ENCODE measurements around the gene FHDC1.

The FHDC1 gene

DNA sequence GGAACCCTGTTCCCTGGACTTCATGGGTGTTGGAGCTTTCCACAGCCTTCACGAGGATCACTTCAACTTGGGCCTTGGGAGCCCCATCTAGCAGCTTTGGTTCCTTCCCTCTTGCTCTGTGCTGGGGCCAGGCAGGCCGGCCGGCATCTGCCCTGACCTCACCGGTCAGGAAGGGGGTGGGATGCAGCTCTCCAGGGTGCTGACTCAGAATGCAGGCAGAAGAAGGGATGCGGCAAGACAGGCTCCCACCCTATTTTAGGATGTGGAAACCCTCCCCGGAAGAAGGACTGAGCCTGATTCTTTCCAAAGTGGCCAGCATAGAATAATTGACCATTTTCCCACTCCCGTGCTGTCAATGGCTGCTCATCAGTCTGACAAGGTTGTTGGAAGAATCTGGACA, 47.1 kb downstream of the FHDC1 start:
- DNase-seq = no peak
- Histone ChIP-seq H3K9me3 (ENCODE audit: severe bottlenecking) (no peaks in the 10 kb centered on the region), H3K27ac (no peak overlapping the region), H3K27me3 (ENCODE audit: insufficient read depth, low read depth, severe bottlenecking) (no peaks in the 10 kb centered on the region), H3K36me3 (peaks cover under 1% of the 10 kb centered on the region; the same call in 1 of the 2 replicates), H3K4me3 (ENCODE audit: low read depth, low read length) (no peak overlapping the region)
- TF ChIP-seq, protein P1, sequence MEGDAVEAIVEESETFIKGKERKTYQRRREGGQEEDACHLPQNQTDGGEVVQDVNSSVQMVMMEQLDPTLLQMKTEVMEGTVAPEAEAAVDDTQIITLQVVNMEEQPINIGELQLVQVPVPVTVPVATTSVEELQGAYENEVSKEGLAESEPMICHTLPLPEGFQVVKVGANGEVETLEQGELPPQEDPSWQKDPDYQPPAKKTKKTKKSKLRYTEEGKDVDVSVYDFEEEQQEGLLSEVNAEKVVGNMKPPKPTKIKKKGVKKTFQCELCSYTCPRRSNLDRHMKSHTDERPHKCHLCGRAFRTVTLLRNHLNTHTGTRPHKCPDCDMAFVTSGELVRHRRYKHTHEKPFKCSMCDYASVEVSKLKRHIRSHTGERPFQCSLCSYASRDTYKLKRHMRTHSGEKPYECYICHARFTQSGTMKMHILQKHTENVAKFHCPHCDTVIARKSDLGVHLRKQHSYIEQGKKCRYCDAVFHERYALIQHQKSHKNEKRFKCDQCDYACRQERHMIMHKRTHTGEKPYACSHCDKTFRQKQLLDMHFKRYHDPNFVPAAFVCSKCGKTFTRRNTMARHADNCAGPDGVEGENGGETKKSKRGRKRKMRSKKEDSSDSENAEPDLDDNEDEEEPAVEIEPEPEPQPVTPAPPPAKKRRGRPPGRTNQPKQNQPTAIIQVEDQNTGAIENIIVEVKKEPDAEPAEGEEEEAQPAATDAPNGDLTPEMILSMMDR (IDR thresholded peaks at IDR 0.05; ENCODE audit: low read depth, low read length) = no peak

DNA sequence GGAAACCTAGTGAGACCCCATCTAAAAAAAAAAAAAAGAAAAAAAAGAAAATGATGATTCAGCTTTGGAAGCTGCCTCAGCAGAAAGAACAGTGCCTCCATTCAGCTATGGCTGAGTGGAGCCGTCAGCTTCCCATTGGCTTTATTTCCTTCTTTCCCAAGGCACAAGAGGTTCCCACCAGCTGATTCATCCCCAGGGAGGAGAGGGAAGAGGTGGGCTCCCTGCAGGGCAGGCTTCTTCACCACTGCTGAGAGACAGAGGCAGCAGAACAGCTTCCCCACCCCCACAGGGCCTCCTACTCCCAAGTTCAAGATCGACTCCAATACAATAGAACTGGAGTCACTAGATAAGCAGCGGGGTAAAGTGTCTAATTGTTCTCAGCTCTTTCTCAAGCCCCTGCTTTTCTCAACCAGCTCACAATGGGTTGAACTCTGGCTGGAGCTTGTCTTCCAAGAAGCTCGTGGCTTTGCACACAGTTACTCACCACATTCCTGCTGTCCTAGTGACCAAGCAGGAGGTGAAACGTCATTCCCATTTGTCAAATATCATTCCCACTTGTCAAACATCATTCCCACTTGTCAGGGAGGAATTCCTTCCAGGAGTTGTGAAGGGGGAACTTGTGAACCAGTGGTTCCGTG, 47.8 kb downstream of the FHDC1 start:
- Histone ChIP-seq H3K27ac (no peak overlapping the region), H3K4me3 (ENCODE audit: low read depth, low read length) (no peak overlapping the region), H3K36me3 (no peaks in the 10 kb centered on the region), H3K27me3 (ENCODE audit: insufficient read depth, low read depth, severe bottlenecking) (no peaks in the 10 kb centered on the region), H3K9me3 (ENCODE audit: severe bottlenecking) (no peaks in the 10 kb centered on the region)
- TF ChIP-seq, protein P1 (IDR thresholded peaks at IDR 0.05; ENCODE audit: low read depth, low read length) = no peak
- no peak for DNase-seq

DNA sequence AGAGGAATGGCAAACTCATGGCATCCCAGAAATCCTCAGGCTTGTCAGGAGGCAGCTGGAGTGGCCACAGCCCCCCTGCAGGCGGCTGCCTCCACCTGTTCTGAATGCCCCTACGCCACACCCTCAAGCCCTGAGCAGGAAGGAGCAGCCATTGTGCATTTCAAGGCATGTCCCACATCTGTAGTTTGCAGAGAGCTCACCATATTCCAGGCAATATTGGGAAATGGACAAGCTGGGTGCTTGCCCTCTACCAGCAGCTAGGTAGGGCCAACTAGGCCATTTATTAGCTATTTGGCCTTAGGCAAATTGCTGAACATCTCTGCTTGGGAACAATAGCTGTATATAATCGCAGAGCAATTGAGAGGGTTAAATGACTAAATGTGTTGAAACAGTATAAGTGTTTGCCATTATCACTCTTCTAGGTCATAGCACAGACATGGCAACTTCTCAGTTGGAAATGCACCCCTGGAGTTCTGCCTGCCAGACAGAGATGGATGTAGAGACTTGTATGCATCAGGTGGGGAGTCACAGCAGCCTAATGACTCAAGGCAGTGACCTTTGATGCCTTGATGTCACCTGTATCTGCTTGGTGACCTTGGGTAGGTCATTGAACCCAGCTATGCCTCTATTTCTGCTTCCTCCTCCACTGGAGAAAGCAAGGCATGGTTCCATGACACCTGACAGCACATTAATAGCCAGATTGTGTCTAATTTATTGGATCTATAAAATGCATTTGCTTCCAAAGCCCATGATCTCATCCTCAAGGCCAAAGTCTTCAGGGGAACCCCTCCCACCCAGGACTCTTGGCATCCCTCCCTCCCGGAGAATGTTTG, 52.8 kb downstream of the FHDC1 start:
- Histone ChIP-seq H3K27me3 (ENCODE audit: insufficient read depth, low read depth, severe bottlenecking) (no peaks in the 10 kb centered on the region), H3K4me3 (ENCODE audit: low read depth, low read length) (no peak overlapping the region), H3K36me3 (no peaks in the 10 kb centered on the region), H3K27ac (no peak overlapping the region), H3K9me3 (ENCODE audit: severe bottlenecking) (no peaks in the 10 kb centered on the region)
- TF ChIP-seq, protein P1 (IDR thresholded peaks at IDR 0.05; ENCODE audit: low read depth, low read length) = no peak
- DNase-seq = no peak

- Histone ChIP-seq H3K36me3 (no peaks in the 10 kb centered on the region), H3K9me3 (ENCODE audit: severe bottlenecking) (no peaks in the 10 kb centered on the region), H3K27ac (no peak overlapping the region), H3K4me3 (ENCODE audit: low read depth, low read length) (no peak overlapping the region), H3K27me3 (ENCODE audit: insufficient read depth, low read depth, severe bottlenecking) (no peaks in the 10 kb centered on the region)
- DNase-seq = no peak
- TF ChIP-seq, protein P1 (IDR thresholded peaks at IDR 0.05; ENCODE audit: low read depth, low read length) = no peak
Measured at GRCh38 chr4:152989554-152989970, 53.4 kb downstream of the FHDC1 start.

DNA sequence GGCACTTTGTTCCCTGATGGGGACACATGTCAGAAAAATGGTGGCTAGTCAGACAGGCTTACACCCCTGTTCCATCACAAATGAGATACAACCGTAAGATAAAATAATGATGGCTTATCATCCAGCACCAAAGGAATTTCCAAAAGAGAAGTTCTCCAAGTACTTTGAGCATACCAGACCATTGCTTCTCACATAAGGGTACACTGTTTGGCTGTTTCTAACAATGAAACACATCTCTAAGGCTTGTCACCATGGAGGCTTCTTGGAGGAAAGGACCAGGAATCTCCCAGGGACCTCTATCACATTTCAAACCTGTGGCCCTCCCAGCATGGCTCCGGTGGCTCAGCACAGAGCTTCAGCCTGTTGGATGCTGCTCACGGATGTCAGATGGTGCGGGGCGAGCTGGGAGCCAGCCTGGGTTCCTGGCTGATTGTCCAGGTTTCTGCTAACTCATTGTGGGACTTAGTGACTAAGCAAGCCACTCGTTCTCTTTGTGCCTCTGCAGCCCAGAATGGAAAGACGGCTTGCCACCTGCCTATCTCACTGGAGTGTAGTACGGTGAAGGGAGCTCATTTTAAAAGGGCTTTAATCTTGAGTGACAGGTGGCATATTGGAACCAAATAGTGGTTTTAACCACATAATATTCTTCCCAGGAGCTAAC, 54.5 kb downstream of the FHDC1 start:
- TF ChIP-seq, protein P1 (IDR thresholded peaks at IDR 0.05; ENCODE audit: low read depth, low read length) = no peak
- Histone ChIP-seq H3K27me3 (ENCODE audit: insufficient read depth, low read depth, severe bottlenecking) (no peaks in the 10 kb centered on the region), H3K4me3 (ENCODE audit: low read depth, low read length) (no peak overlapping the region), H3K9me3 (ENCODE audit: severe bottlenecking) (no peaks in the 10 kb centered on the region), H3K36me3 (no peaks in the 10 kb centered on the region), H3K27ac (no peak overlapping the region)
- DNase-seq = no peak

All from WERI-Rb-1 (cell line).